Heart right ventricle (tissue), 16 donors: ENCODE results near the gene GSTCD. TPM values are rescaled to one million over a fixed set of nuclear protein-coding genes. Genes with fewer than 3 reads are reported as not detected.

ENCODE experiments used
- ATAC-seq, 8 donors: fragments of 200-7000 bp; cut with Tn5 transposase; one replicate each; pipeline ENCODE4 v1.9.1; 2020; ENCODE audit warnings: mild to moderate bottlenecking in 8 of 8, moderate library complexity in 8 of 8, moderate number of reproducible peaks in 1 of 8
- DNase-seq, 2 donors: peaks; one replicate each; pipeline ENCODE4 v3.0.0-alpha.2; 2020
- H3K27ac ChIP-seq, 10 donors: fragments of 200-600 bp; sonication (generic) in 2 of 10; one replicate each; pipeline versions ENCODE4 v1.5.0 to v1.8.0; 2020 to 2022; ENCODE audit warnings: mild to moderate bottlenecking in 3 of 10
- H3K27me3 ChIP-seq, 7 donors: fragments of 200-600 bp; one replicate each; pipeline ENCODE4 v1.8.0; 2021 to 2022; ENCODE audit warnings: mild to moderate bottlenecking in 2 of 7
- H3K36me3 ChIP-seq, 9 donors: fragments of 200-600 bp; sonication (generic) in 1 of 9; one replicate each; pipeline versions ENCODE4 v1.5.0 to v1.8.0; 2020 to 2022; ENCODE audit warnings: mild to moderate bottlenecking in 2 of 9
- H3K4me1 ChIP-seq, 9 donors: fragments of 200-600 bp; sonication (generic) in 1 of 9; one replicate each; pipeline versions ENCODE4 v1.5.0 to v1.8.0; 2020 to 2022; ENCODE audit warnings: mild to moderate bottlenecking in 4 of 9
- H3K4me3 ChIP-seq, 10 donors: fragments of 200-600 bp; sonication (generic) in 2 of 10; one replicate each; pipeline versions ENCODE4 v1.5.0 to v1.8.0; 2020 to 2022; ENCODE audit warnings: mild to moderate bottlenecking in 7 of 10, moderate library complexity in 2 of 10
- H3K9me3 ChIP-seq, 11 donors: fragments of 200-600 bp in 10 of 11; sonication (generic) in 2 of 11; one replicate each; pipeline versions ENCODE4 v1.5.0 to v1.8.0; 2013 to 2022; ENCODE audit warnings: mild to moderate bottlenecking in 2 of 11, control low read depth in 1 of 11, moderate library complexity in 1 of 11
- CTCF ChIP-seq, 9 donors: fragments of 200-600 bp; sonication (generic) in 2 of 9; IDR thresholded peaks; one replicate each; pipeline versions ENCODE4 v1.5.0 to v1.8.0; 2021 to 2022; ENCODE audit warnings: antibody characterized with exemption in 9 of 9, mild to moderate bottlenecking in 5 of 9, moderate library complexity in 1 of 9
- WGBS, 2 donors: extraction: QIAGEN DNeasy Blood & Tissue Kit; methylation state at CpG; one replicate each; pipeline ENCODE4 v1.1.7; 2013; ENCODE audit warnings: inconsistent platforms in 1 of 2; 5-methylcytosine and 5-hydroxymethylcytosine counted together
- intact Hi-C, 10 donors: fragments of 100-400 bp; cut with DNase I; formaldehyde crosslinking; loops; one replicate each; pipeline versions ENCODE4 v1.11.1 to v1.14.2; 2022
- polyA plus RNA-seq, 2 donors: library from polyadenylated mRNA; stranded (reverse); fragments of 200-250 nt; gene quantifications; one replicate each; pipeline ENCODE4 v1.2.3, GENCODE V29; 2013
- total RNA-seq, 10 donors: library from RNA; stranded (reverse); fragmentation: NEBNext Ultra II Directional in 3 of 10; extraction: Animal tissue kit (Norgen Biotek cat#: 25700) in 3 of 10; gene quantifications; one replicate each; pipeline versions ENCODE4 v1.2.1 to v1.2.4, GENCODE V29; 2021 to 2023
- donor health status: Arrhythmogenic right ventricular cardiomyopathy.
- donor health status: ischemic (EF 13 %, LVEDD 7.1; RV severe dilation, severe dysfunction).
- donor health status: healthy with polysubstance abuse.
- donor health status: DM: no; HTN: yes; CAD: no.
- donor health status: DM: no; HTN: no; CAD: no.
- donor health status: ischemic (EF 25% LVEDD 6.9; RV normal size, moderate dysfunction).
- donor health status: ischemic (EF 25% LVEDD 5.7; RV mildly dilated, moderate dysfunction).
- donor health status: healthy.
- donor health status: DM: yes; HTN: yes; CAD: no.
- donor health status: Ischemic cardiomyopathy.
- donor health status: ischemic (EF 35%, LVEDD 5.7; RV mildly dilated, moderate dysfunction).
- donor health status: nonischemic (EF 11% LVEDD 7.7; RV severe dilation, severe dysfunction).
- donor health status: DM: yes; HTN: yes; CAD: no.
- donor health status: PGD.
- donor health status: ischemic (EF 29% LVEDD 5.4; RV normal size, mild dysfunction).
- donor health status: nonischemic (EF 23%, LVEDD 6.1; RV moderate dilation, normal function).

GSTCD gene
- total and polyA plus RNA-seq, 12 donors, result 0.66 to 5.9 (median 4.3) TPM

- Histone ChIP-seq H3K27me3 (no peaks in the 10 kb centered on the region), H3K4me1 (no peaks in the 10 kb centered on the region), H3K9me3 (no peaks in the 10 kb centered on the region), H3K36me3 (no peaks in the 10 kb centered on the region), H3K27ac (no peak overlapping the region), H3K4me3 (no peak overlapping the region)
- no peak for TF ChIP-seq CTCF (IDR thresholded peaks at IDR 0.05)
- ATAC-seq (no peak), DNase-seq (no peak)
- 61 to 64% methylated on average over 2 of the region's 2 CpGs for WGBS, 2 donors
- intact Hi-C loops, result no loop called here
These were observed 43.2 kb downstream of the GSTCD start for GRCh38 chr4:105751718-105752299.

GRCh38 chr4:105753361-105753760, 44.8 kb downstream of the GSTCD start:
- Histone ChIP-seq H3K9me3 (no peaks in the 10 kb centered on the region), H3K27me3 (no peaks in the 10 kb centered on the region), H3K27ac (no peak overlapping the region), H3K36me3 (no peaks in the 10 kb centered on the region), H3K4me1 (no peaks in the 10 kb centered on the region), H3K4me3 (no peak overlapping the region)
- ATAC-seq, result no peak
- DNase-seq, result no peak
- no peak for TF ChIP-seq CTCF (IDR thresholded peaks at IDR 0.05)
- WGBS, 2 donors, result 93 to 100% methylated on average over 1 of the region's 1 CpG
- intact Hi-C loops, result no loop called here

GRCh38 chr4:105755375-105755774, 46.8 kb downstream of the GSTCD start:
- TF ChIP-seq CTCF (IDR thresholded peaks at IDR 0.05), result no peak
- ATAC-seq (no peak), DNase-seq (no peak)
- H3K36me3 ChIP-seq, result no peaks in the 10 kb centered on the region
- H3K4me3 ChIP-seq, result no peak overlapping the region
- H3K27me3 ChIP-seq, result no peaks in the 10 kb centered on the region
- H3K4me1 ChIP-seq, result no peaks in the 10 kb centered on the region
- H3K27ac ChIP-seq, result no peak overlapping the region
- no peaks in the 10 kb centered on the region for H3K9me3 ChIP-seq
- intact Hi-C loops, result no loop called here

GRCh38 chr4:105758958-105759357, 50.4 kb downstream of the GSTCD start:
- no peaks in the 10 kb centered on the region for H3K4me1 ChIP-seq
- 94 to 98% methylated on average over 1 of the region's 1 CpG for WGBS, 2 donors
- intact Hi-C loops, result no loop called here
- TF ChIP-seq CTCF (IDR thresholded peaks at IDR 0.05), result no peak
- DNase-seq (no peak), ATAC-seq (no peak)
- H3K4me3 ChIP-seq, result no peak overlapping the region
- H3K36me3 ChIP-seq, result no peaks in the 10 kb centered on the region
- no peaks in the 10 kb centered on the region for H3K9me3 ChIP-seq
- no peaks in the 10 kb centered on the region for H3K27me3 ChIP-seq
- no peak overlapping the region for H3K27ac ChIP-seq
